GM18951 (cell line): Measurements from ENCODE around the gene CHRNB4.

ENCODE experiments used
- POLR2A ChIP-seq: IDR thresholded peaks from 4 replicates; pipeline ENCODE4 v1.6.1; 2011; ENCODE audit warnings: mild to moderate bottlenecking; ENCODE audit not compliant: insufficient read length, insufficient read depth; ENCODE audit errors: extremely low read depth
- in situ Hi-C: fragments of 300-500 bp; cut with MboI; formaldehyde crosslinking; loops from one replicate; pipeline ENCODE4 v1.12.0; 2022; ENCODE audit warnings: low sequenced_read_pairs, mixed read lengths, inconsistent platforms; ENCODE audit not compliant: unreplicated experiment

Gene CHRNB4

GRCh38 chr15:78658823-78659222, 17.8 kb upstream of the CHRNB4 start:
- no peak for TF ChIP-seq POLR2A
- in situ Hi-C loops, result no loop called here

- in situ Hi-C loops, result no loop called here
Observed at GRCh38 chr15:78654272-78654671, 13.3 kb upstream of the CHRNB4 start.

GRCh38 chr15:78651930-78652615, 11.1 kb upstream of the CHRNB4 start:
- no peak for TF ChIP-seq POLR2A
- in situ Hi-C loops, result no loop called here

More at GRCh38 chr15:78654272-78654671, 13.3 kb upstream of the CHRNB4 start:
- no peak for TF ChIP-seq POLR2A

GRCh38 chr15:78651007-78651406, 10.0 kb upstream of the CHRNB4 start:
- TF ChIP-seq POLR2A, result no peak
- in situ Hi-C loops, result no loop called here

- in situ Hi-C loops, result no loop called here
Observed at GRCh38 chr15:78650022-78650421, 9.0 kb upstream of the CHRNB4 start.

GRCh38 chr15:78645009-78645408, 4.0 kb upstream of the CHRNB4 start:
- in situ Hi-C loops, result no loop called here
- TF ChIP-seq POLR2A, result no peak

More at GRCh38 chr15:78650022-78650421, 9.0 kb upstream of the CHRNB4 start:
- TF ChIP-seq POLR2A, result no peak

GRCh38 chr15:78642331-78642730, 1.3 kb upstream of the CHRNB4 start:
- TF ChIP-seq POLR2A, result no peak
- in situ Hi-C loops, result no loop called here

- in situ Hi-C loops, result no loop called here
- TF ChIP-seq POLR2A, result no peak
Observed at GRCh38 chr15:78641749-78642275, 802 bp upstream of the CHRNB4 start.

GRCh38 chr15:78640527-78641101, 396 bp downstream of the CHRNB4 start:
- in situ Hi-C loops, result no loop called here

GRCh38 chr15:78638658-78639314, 2.2 kb downstream of the CHRNB4 start:
- in situ Hi-C loops, result no loop called here
- TF ChIP-seq POLR2A, result no peak

More at GRCh38 chr15:78640527-78641101, 396 bp downstream of the CHRNB4 start:
- TF ChIP-seq POLR2A, result no peak

- in situ Hi-C loops, result no loop called here
Observed at GRCh38 chr15:78637776-78638435, 3.1 kb downstream of the CHRNB4 start.

GRCh38 chr15:78636378-78636859, 4.6 kb downstream of the CHRNB4 start:
- in situ Hi-C loops, result no loop called here
- TF ChIP-seq POLR2A, result no peak

More at GRCh38 chr15:78637776-78638435, 3.1 kb downstream of the CHRNB4 start:
- TF ChIP-seq POLR2A, result no peak

GRCh38 chr15:78635346-78635745, 5.7 kb downstream of the CHRNB4 start:
- in situ Hi-C loops, result no loop called here

More at GRCh38 chr15:78635346-78635745, 5.7 kb downstream of the CHRNB4 start:
- no peak for TF ChIP-seq POLR2A
